A673 (cell line): ENCODE results near the gene VPS26C.

Experiments
- EZH2 ChIP-seq: fragments of 200-600 bp; sonication (generic); IDR thresholded peaks from 2 replicates; pipeline ENCODE4 v1.6.1; 2017; ENCODE audit warnings: borderline replicate concordance, low read depth, mild to moderate bottlenecking, mixed read lengths, antibody characterized with exemption, low read length; ENCODE audit not compliant: poor library complexity, severe bottlenecking
- TF ChIP-seq, protein P1 (sequence below): fragments of 300-800, 200-600 bp; sonication (generic); conservative IDR thresholded peaks from 2 replicates; pipeline ENCODE4 v1.5.1; 2017; ENCODE audit warnings: low read depth, mild to moderate bottlenecking, antibody characterized with exemption, low read length, moderate library complexity, mixed read lengths

DNA sequence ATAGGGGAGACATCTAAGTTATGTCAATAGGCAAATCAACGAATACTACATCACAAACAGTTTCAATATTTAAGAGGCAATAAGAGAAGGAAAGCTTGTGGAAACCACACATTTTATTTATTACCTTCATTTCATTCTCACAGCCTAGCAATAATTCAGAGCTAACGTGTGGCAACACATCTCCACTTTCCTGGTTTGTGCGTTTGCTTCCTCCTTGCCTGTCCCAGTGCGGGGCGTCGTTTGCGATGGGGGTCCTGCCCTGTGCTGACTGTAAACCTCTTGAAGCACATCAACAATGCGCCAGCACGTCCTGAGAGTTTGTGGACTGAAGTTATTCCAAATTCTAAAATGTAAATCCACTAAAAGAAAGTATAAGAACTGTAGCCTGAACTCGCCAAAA lies 14.4 kb upstream of the VPS26C start:
- TF ChIP-seq, protein P1, sequence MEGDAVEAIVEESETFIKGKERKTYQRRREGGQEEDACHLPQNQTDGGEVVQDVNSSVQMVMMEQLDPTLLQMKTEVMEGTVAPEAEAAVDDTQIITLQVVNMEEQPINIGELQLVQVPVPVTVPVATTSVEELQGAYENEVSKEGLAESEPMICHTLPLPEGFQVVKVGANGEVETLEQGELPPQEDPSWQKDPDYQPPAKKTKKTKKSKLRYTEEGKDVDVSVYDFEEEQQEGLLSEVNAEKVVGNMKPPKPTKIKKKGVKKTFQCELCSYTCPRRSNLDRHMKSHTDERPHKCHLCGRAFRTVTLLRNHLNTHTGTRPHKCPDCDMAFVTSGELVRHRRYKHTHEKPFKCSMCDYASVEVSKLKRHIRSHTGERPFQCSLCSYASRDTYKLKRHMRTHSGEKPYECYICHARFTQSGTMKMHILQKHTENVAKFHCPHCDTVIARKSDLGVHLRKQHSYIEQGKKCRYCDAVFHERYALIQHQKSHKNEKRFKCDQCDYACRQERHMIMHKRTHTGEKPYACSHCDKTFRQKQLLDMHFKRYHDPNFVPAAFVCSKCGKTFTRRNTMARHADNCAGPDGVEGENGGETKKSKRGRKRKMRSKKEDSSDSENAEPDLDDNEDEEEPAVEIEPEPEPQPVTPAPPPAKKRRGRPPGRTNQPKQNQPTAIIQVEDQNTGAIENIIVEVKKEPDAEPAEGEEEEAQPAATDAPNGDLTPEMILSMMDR, result no peak
- no peak for TF ChIP-seq EZH2
